ENCODE data around the gene LAPTM4A. TPM values are rescaled to one million over a fixed set of nuclear protein-coding genes. Genes with fewer than 3 reads are reported as not detected.

The LAPTM4A gene
- total RNA-seq, 2 donors from 2014 or later: 27.3 to 29.6 TPM

Other genes starting within 250 kb of the LAPTM4A start
- gene TTC32, start 149.6 kb downstream of the LAPTM4A start, total RNA-seq: 10 to 100 TPM; 19.5 to 62.7 TPM
- 1 to 10 TPM; 5.0 to 8.3 TPM for gene WDR35, start 61.5 kb downstream of the LAPTM4A start, total RNA-seq
- not detected for gene MATN3, start 39.0 kb downstream of the LAPTM4A start, total RNA-seq
- under 1 TPM in 1 of 2 donors, not detected in 1; 0.30 TPM for gene SDC1, start 173.5 kb upstream of the LAPTM4A start, total RNA-seq

Measured in activated T-helper 17 cell treated with anti-CD3 and anti-CD28 coated beads, Interleukin-2, amount 50 U/mL, for 72 hours (primary cell).